Stimulated activated naive CD4-positive, alpha-beta T cell (primary cell): ENCODE data around the gene STX7.

ENCODE experiments used
- DNase-seq, 6 experiments: peaks; one replicate each; lab custom pipeline; 2025; lab: John Stamatoyannopoulos, UW

The STX7 gene

GRCh38 chr6:132412656-132413498, 100.0 kb downstream of the STX7 start:
- no peak for DNase-seq

- DNase-seq: no peak
These were observed 101.6 kb downstream of the STX7 start for GRCh38 chr6:132411296-132411695.

GRCh38 chr6:132410830-132411229, 102.1 kb downstream of the STX7 start:
- DNase-seq: no peak

GRCh38 chr6:132405143-132405915, 107.6 kb downstream of the STX7 start:
- no peak for DNase-seq

- DNase-seq: no peak
These were observed 108.2 kb downstream of the STX7 start for GRCh38 chr6:132404736-132405135.

GRCh38 chr6:132404330-132404729, 108.6 kb downstream of the STX7 start:
- DNase-seq: no peak

- no peak for DNase-seq
These were observed 111.2 kb downstream of the STX7 start for GRCh38 chr6:132401618-132402285.

GRCh38 chr6:132400883-132401617, 111.9 kb downstream of the STX7 start, which contains the start of gene MOXD1:
MOXD1 (minus strand) TSS chr6:132401475; CDS start chr6:132401426, 49 bp downstream.
- no peak for DNase-seq

- DNase-seq: no peak
These were observed 112.4 kb downstream of the STX7 start for GRCh38 chr6:132400555-132400882.

- DNase-seq: no peak
These were observed 113.4 kb downstream of the STX7 start for GRCh38 chr6:132399376-132400074.
